Right renal cortex interstitium (tissue), 3 donors: ENCODE measurements around the gene BLOC1S5. TPM values are rescaled to one million over a fixed set of nuclear protein-coding genes. Genes with fewer than 3 reads are reported as not detected.

Experiments used
- polyA plus RNA-seq, 3 donors: library from polyadenylated mRNA; unstranded; fragments of 120-200 nt; gene quantifications; one replicate each; pipeline ENCODE4 v1.2.1, GENCODE V29; 2013; ENCODE audit not compliant: insufficient read length in 3 of 3

BLOC1S5 gene
- polyA plus RNA-seq, 3 donors, result 33.4 to 37.3 (median 35.3) TPM

Other genes starting within 250 kb of the BLOC1S5 start
- 100 to 1,000 TPM in 1 of 3 donors, 10 to 100 TPM in 2; 91.6 to 102 (median 91.9) TPM for gene TXNDC5, start 153.6 kb downstream of the BLOC1S5 start, polyA plus RNA-seq
- gene EEF1E1, start 38.2 kb upstream of the BLOC1S5 start, polyA plus RNA-seq, result 10 to 100 TPM; 63.2 to 68.2 (median 64.8) TPM